ENCODE results near the gene GALNT9.
"Not testable (repeated sequence)": the region's sequence is repeated elsewhere in the genome, so short reads cannot be mapped to it uniquely, and the experiment has no call there.

Gene GALNT9

GRCh38 chr12:132195242-132195641, 134.1 kb downstream of the GALNT9 start:
- DNase-seq (ENCODE audit: low spot score), result not testable (repeated sequence)

GRCh38 chr12:132194556-132194955, 134.8 kb downstream of the GALNT9 start:
- DNase-seq (ENCODE audit: low spot score), result no peak

GRCh38 chr12:132194056-132194455, 135.3 kb downstream of the GALNT9 start:
- DNase-seq (ENCODE audit: low spot score), result peak; percentile 48

GRCh38 chr12:132191715-132192553, 137.5 kb downstream of the GALNT9 start:
- DNase-seq (ENCODE audit: low spot score), result no peak

- no peak for DNase-seq (ENCODE audit: low spot score)
Observed at GRCh38 chr12:132190834-132191500, 138.4 kb downstream of the GALNT9 start.

- no peak for DNase-seq (ENCODE audit: low spot score)
Observed at GRCh38 chr12:132190012-132190755, 139.2 kb downstream of the GALNT9 start.

GRCh38 chr12:132189378-132190011, 139.9 kb downstream of the GALNT9 start:
- DNase-seq (ENCODE audit: low spot score), result peak; percentile 55

GRCh38 chr12:132188916-132189325, 140.5 kb downstream of the GALNT9 start:
- DNase-seq (ENCODE audit: low spot score), result no peak

- no peak for DNase-seq (ENCODE audit: low spot score)
Observed at GRCh38 chr12:132188451-132188901, 140.9 kb downstream of the GALNT9 start.

- DNase-seq (ENCODE audit: low spot score), result no peak
Observed at GRCh38 chr12:132187646-132188450, 141.5 kb downstream of the GALNT9 start.

- DNase-seq (ENCODE audit: low spot score), result no peak
Observed at GRCh38 chr12:132186857-132187620, 142.3 kb downstream of the GALNT9 start.

- no peak for DNase-seq (ENCODE audit: low spot score)
Observed at GRCh38 chr12:132186208-132186856, 143.1 kb downstream of the GALNT9 start.

- DNase-seq (ENCODE audit: low spot score), result no peak
Observed at GRCh38 chr12:132185705-132186104, 143.7 kb downstream of the GALNT9 start.

GRCh38 chr12:132182711-132183365, 146.6 kb downstream of the GALNT9 start:
- DNase-seq (ENCODE audit: low spot score), result no peak

GRCh38 chr12:132182206-132182710, 147.1 kb downstream of the GALNT9 start:
- no peak for DNase-seq (ENCODE audit: low spot score)

GRCh38 chr12:132181570-132182200, 147.7 kb downstream of the GALNT9 start:
- DNase-seq (ENCODE audit: low spot score), result no peak

GRCh38 chr12:132180648-132181546, 148.5 kb downstream of the GALNT9 start:
- no peak for DNase-seq (ENCODE audit: low spot score)

Measured in HuH-7 (cell line).